MM.1S (cell line): Measurements from ENCODE around the gene DUSP28.

ENCODE experiments used
- DNase-seq: peaks from one replicate; pipeline ENCODE4 v3.0.0-alpha.2; 2015
- H2AFZ ChIP-seq: fragments of 300-600 bp; sonication (generic); 2 replicates; pipeline ENCODE4 v1.6.0; 2016; ENCODE audit warnings: antibody characterized with exemption, low read length
- H3F3A ChIP-seq: fragments of 300-600 bp; sonication (generic); 2 replicates; pipeline ENCODE4 v1.6.1; 2016; ENCODE audit warnings: mild to moderate bottlenecking, antibody characterized with exemption, low read length, moderate library complexity, mixed read lengths; ENCODE audit not compliant: insufficient read depth
- H3K27ac ChIP-seq: fragments of 300-600 bp; sonication (generic); 2 replicates; pipeline ENCODE4 v1.5.1; 2016; ENCODE audit warnings: mild to moderate bottlenecking, low read length
- H3K27me3 ChIP-seq: fragments of 300-600 bp; sonication (generic); replicated peaks from 2 replicates; pipeline ENCODE4 v1.6.0; 2016; ENCODE audit warnings: low read length; ENCODE audit not compliant: insufficient read depth
- H3K36me3 ChIP-seq: fragments of 300-600 bp; sonication (generic); replicated peaks from 2 replicates; pipeline ENCODE4 v1.6.1; 2016; ENCODE audit warnings: mild to moderate bottlenecking, low read length, mixed read lengths; ENCODE audit not compliant: insufficient read depth
- H3K4me1 ChIP-seq: fragments of 300-600 bp; sonication (generic); 2 replicates; pipeline ENCODE4 v1.6.1; 2016; ENCODE audit warnings: low read length, mixed read lengths
- H3K4me2 ChIP-seq: fragments of 300-600 bp; sonication (generic); 2 replicates; pipeline ENCODE4 v1.6.0; 2016; ENCODE audit warnings: low read depth, low read length
- H3K4me3 ChIP-seq: fragments of 300-600 bp; sonication (generic); 2 replicates; pipeline ENCODE4 v1.5.1; 2016; ENCODE audit warnings: low read length, mixed read lengths
- H3K79me2 ChIP-seq: fragments of 300-600 bp; sonication (generic); 2 replicates; pipeline ENCODE4 v1.6.1; 2016; ENCODE audit warnings: mixed run types, low read length, mixed read lengths
- H3K9ac ChIP-seq: fragments of 300-600 bp; sonication (generic); 2 replicates; pipeline ENCODE4 v1.6.1; 2016; ENCODE audit warnings: low read length, mixed read lengths
- H3K9me2 ChIP-seq: fragments of 300-600 bp; sonication (generic); replicated peaks from 2 replicates; pipeline ENCODE4 v1.6.1; 2016; ENCODE audit warnings: mild to moderate bottlenecking, low read length, mixed read lengths; ENCODE audit not compliant: insufficient read depth
- H3K9me3 ChIP-seq: fragments of 300-600 bp; sonication (generic); replicated peaks from 2 replicates; pipeline ENCODE4 v1.6.1; 2016; ENCODE audit warnings: mild to moderate bottlenecking, low read length, mixed read lengths; ENCODE audit not compliant: insufficient read depth
- H4K20me1 ChIP-seq: fragments of 300-600 bp; sonication (generic); 2 replicates; pipeline ENCODE4 v1.6.1; 2016; ENCODE audit warnings: mild to moderate bottlenecking, low read length, moderate library complexity, mixed read lengths; ENCODE audit not compliant: insufficient read depth
- CTCF ChIP-seq: fragments of 300-600 bp; sonication (generic); IDR thresholded peaks from 2 replicates; pipeline ENCODE4 v1.5.1; 2016; ENCODE audit warnings: antibody characterized with exemption, low read length, mixed read lengths
- EZH2 ChIP-seq: fragments of 300-600 bp; sonication (generic); optimal IDR thresholded peaks from 2 replicates; pipeline ENCODE3; 2017; ENCODE audit warnings: low read depth, mild to moderate bottlenecking, antibody characterized with exemption, low read length, mixed read lengths
- EZH2phosphoT487 ChIP-seq: fragments of 300-600 bp; sonication (generic); IDR thresholded peaks from 2 replicates; pipeline ENCODE4 v1.6.1; 2018; ENCODE audit warnings: antibody characterized with exemption, low read length

Gene DUSP28

GRCh38 chr2:240578110-240578450 lies 17.9 kb downstream of the DUSP28 start:
- Histone ChIP-seq H3K9me2 (no peaks in the 10 kb centered on the region), H3K4me1 (peaks cover 38% of the 10 kb centered on the region), H3K36me3 (no peaks in the 10 kb centered on the region), H3K9me3 (no peaks in the 10 kb centered on the region), H3F3A (peaks cover 27% of the 10 kb centered on the region), H3K9ac (no peak overlapping the region), H2AFZ (no peak overlapping the region), H3K27me3 (no peaks in the 10 kb centered on the region), H3K79me2 (peaks cover 23% of the 10 kb centered on the region), H3K4me3 (no peak overlapping the region), H4K20me1 (no peaks in the 10 kb centered on the region), H3K4me2 (no peak overlapping the region), H3K27ac (peak overlapping the region; percentile 99; the same call in 1 of the 2 replicates)
- TF ChIP-seq CTCF (no peak), EZH2phosphoT487 (no peak), EZH2 (no peak)
- DNase-seq, result no peak

DNA sequence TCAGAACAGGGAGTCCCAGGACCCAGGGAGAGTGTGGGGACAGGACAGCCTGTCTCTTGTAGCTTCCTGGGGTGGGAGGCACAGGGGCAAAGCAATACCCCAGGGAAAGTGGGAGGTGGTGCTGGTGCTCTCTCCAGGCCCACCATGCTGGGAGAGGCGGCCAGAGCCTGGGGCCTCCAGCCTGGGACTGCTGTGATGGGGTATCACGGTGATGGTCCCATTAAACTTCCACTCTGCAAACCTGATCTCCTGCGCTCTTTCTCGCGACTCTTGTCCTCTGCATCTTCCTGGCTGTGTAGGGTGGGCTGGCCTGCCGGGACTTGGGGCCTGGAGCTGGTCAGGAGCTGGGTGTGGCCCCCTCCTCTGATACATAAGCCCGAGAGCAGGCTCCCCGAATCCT lies 18.3 kb downstream of the DUSP28 start:
- no peak for DNase-seq
- peak overlapping the region; percentile 35; the same call in 1 of the 2 replicates for H3K4me2 ChIP-seq
- no peaks in the 10 kb centered on the region for H3K27me3 ChIP-seq
- no peaks in the 10 kb centered on the region for H3K9me3 ChIP-seq
- peak overlapping the region; percentile 99; the same call in 1 of the 2 replicates for H3K27ac ChIP-seq
- peaks cover 27% of the 10 kb centered on the region for H3F3A ChIP-seq
- no peaks in the 10 kb centered on the region for H4K20me1 ChIP-seq
- H3K4me3 ChIP-seq, result no peak overlapping the region
- no peak overlapping the region for H2AFZ ChIP-seq
- TF ChIP-seq EZH2phosphoT487 (no peak), CTCF (no peak), EZH2 (no peak)
- H3K9ac ChIP-seq, result no peak overlapping the region
- H3K9me2 ChIP-seq, result no peaks in the 10 kb centered on the region
- H3K36me3 ChIP-seq, result no peaks in the 10 kb centered on the region
- H3K4me1 ChIP-seq, result peaks cover 41% of the 10 kb centered on the region
- peaks cover 25% of the 10 kb centered on the region for H3K79me2 ChIP-seq

DNA sequence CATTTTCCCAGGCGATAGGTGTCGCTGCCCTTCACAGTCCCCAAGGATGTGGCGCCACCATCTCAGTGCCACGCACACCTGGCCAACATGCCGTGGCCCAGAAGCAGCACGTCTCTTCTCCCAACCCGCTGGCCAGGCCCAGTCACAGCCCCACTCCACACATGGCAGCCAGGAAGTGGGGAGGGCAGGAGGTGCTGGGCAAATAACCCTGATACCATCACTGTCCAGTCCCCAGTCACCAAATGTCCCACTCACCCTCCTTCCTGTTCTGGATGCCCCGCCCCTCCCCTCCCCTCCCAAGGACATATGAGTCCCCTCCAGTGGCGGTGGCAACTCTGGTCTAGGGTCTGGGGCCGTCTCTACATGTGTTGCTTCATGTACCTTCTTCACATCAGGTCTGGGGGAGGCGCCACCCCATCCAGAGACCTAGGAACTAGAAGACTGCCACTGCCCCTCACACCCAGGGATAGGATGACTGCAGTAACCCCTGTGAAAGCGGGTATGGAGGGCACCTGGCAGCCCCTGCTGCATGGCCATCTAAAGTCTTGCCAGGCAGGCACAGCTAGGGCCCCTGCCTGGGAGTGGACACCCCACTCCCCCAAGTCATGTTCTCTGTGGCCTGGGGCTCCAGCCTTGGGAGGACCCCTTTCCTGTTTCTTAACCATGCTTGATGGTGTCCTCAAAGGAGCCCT lies 19.1 kb downstream of the DUSP28 start:
- H4K20me1 ChIP-seq, result no peaks in the 10 kb centered on the region
- no peaks in the 10 kb centered on the region for H3K36me3 ChIP-seq
- peaks cover 29% of the 10 kb centered on the region for H3K79me2 ChIP-seq
- H3F3A ChIP-seq, result peaks cover 33% of the 10 kb centered on the region
- no peaks in the 10 kb centered on the region for H3K9me3 ChIP-seq
- peak overlapping the region; percentile 35; the same call in 1 of the 2 replicates for H3K4me2 ChIP-seq
- no peak overlapping the region for H3K4me3 ChIP-seq
- TF ChIP-seq EZH2phosphoT487 (no peak), EZH2 (no peak), CTCF (no peak)
- no peaks in the 10 kb centered on the region for H3K27me3 ChIP-seq
- H2AFZ ChIP-seq, result no peak overlapping the region
- peaks cover 48% of the 10 kb centered on the region for H3K4me1 ChIP-seq
- peak overlapping the region; percentile 99 for H3K27ac ChIP-seq
- H3K9me2 ChIP-seq, result no peaks in the 10 kb centered on the region
- DNase-seq, result no peak
- H3K9ac ChIP-seq, result peak overlapping the region; percentile 55
